Neuronal stem cell (in vitro differentiated cells): ENCODE measurements around the gene P3H1.
"Not testable (repeated sequence)": the region's sequence is repeated elsewhere in the genome, so short reads cannot be mapped to it uniquely, and the experiment has no call there.

ENCODE experiments used
- DNase-seq: peaks from one replicate; pipeline ENCODE4 v3.0.0-alpha.2; 2013; ENCODE audit warnings: low spot score
- H2AFZ ChIP-seq: one replicate; pipeline ENCODE4 v1.6.1; 2013; ENCODE audit warnings: mild to moderate bottlenecking, low read length, inconsistent platforms
- H2AK5ac ChIP-seq: 2 replicates; pipeline ENCODE4 v1.6.1; 2013; ENCODE audit warnings: low read depth, mild to moderate bottlenecking, inconsistent platforms, low read length, moderate library complexity, mixed read lengths
- H2BK120ac ChIP-seq: 2 replicates; pipeline ENCODE4 v1.6.1; 2013; ENCODE audit warnings: low read depth, mild to moderate bottlenecking, inconsistent platforms, low read length, moderate library complexity, mixed read lengths
- H2BK12ac ChIP-seq: one replicate; pipeline ENCODE4 v1.6.1; 2013; ENCODE audit warnings: low read length, inconsistent platforms
- H2BK15ac ChIP-seq: 2 replicates; pipeline ENCODE4 v1.6.1; 2013; ENCODE audit warnings: mild to moderate bottlenecking, low read length, inconsistent platforms, mixed read lengths
- H2BK5ac ChIP-seq: one replicate; pipeline ENCODE4 v1.6.1; 2013; ENCODE audit warnings: inconsistent platforms, mild to moderate bottlenecking, low read length, moderate library complexity
- H3K14ac ChIP-seq: one replicate; pipeline ENCODE4 v1.6.1; 2013; ENCODE audit warnings: low read length, inconsistent platforms
- H3K18ac ChIP-seq: 2 replicates; pipeline ENCODE4 v1.6.1; 2013; ENCODE audit warnings: low read length, inconsistent platforms
- H3K23ac ChIP-seq: 2 replicates; pipeline ENCODE4 v1.6.1; 2013; ENCODE audit warnings: low read depth, mild to moderate bottlenecking, mixed read lengths, low read length, inconsistent platforms; ENCODE audit not compliant: poor library complexity
- H3K27ac ChIP-seq: replicated peaks from 3 replicates; pipeline ENCODE4 v1.5.1; 2013; ENCODE audit warnings: low read length, inconsistent platforms
- H3K27me3 ChIP-seq, 3 experiments: 2 replicates each; pipeline ENCODE4 v1.6.1; 2013; ENCODE audit warnings: low read length in 3 of 3, mild to moderate bottlenecking in 2 of 3, inconsistent platforms in 1 of 3, low read depth in 1 of 3, mixed read lengths in 1 of 3, moderate library complexity in 1 of 3; ENCODE audit not compliant: control insufficient read depth in 3 of 3, insufficient read depth in 3 of 3
- H3K36me3 ChIP-seq, 2 donors: replicated peaks in 1 of 2; 2 replicates each; pipeline ENCODE4 v1.6.1; 2013; ENCODE audit warnings: low read length in 2 of 2; ENCODE audit not compliant: control insufficient read depth in 2 of 2, insufficient read depth in 2 of 2
- H3K4ac ChIP-seq: 2 replicates; pipeline ENCODE4 v1.6.1; 2013; ENCODE audit warnings: inconsistent platforms, mild to moderate bottlenecking, low read length, moderate library complexity
- H3K4me1 ChIP-seq, 2 donors: 1 replicate in 1 of 2; 2 replicates in 1 of 2; pipeline ENCODE4 v1.6.1; 2013; ENCODE audit warnings: low read length in 2 of 2, low read depth in 1 of 2; ENCODE audit not compliant: control insufficient read depth in 2 of 2, insufficient read depth in 1 of 2
- H3K4me2 ChIP-seq: one replicate; pipeline ENCODE4 v1.6.1; 2013; ENCODE audit warnings: mild to moderate bottlenecking, low read length, inconsistent platforms; ENCODE audit not compliant: insufficient read depth, poor library complexity, severe bottlenecking
- H3K4me3 ChIP-seq, 2 donors: 2 replicates each; pipeline ENCODE4 v1.5.1; 2013; ENCODE audit warnings: low read length in 2 of 2, mild to moderate bottlenecking in 2 of 2, inconsistent platforms in 1 of 2, moderate library complexity in 1 of 2
- H3K79me1 ChIP-seq: one replicate; pipeline ENCODE4 v1.6.1; 2013; ENCODE audit warnings: low read depth, mild to moderate bottlenecking, inconsistent platforms, low read length, moderate library complexity
- H3K9ac ChIP-seq: one replicate; pipeline ENCODE4 v1.6.1; 2013; ENCODE audit warnings: mild to moderate bottlenecking, low read depth, low read length, inconsistent platforms; ENCODE audit not compliant: poor library complexity
- H3K9me3 ChIP-seq, 2 donors: replicated peaks in 1 of 2; 2 replicates each; pipeline versions ENCODE3 to v1.6.1; 2013; ENCODE audit warnings: low read length in 2 of 2, mild to moderate bottlenecking in 2 of 2, inconsistent platforms in 1 of 2, low read depth in 1 of 2, mixed read lengths in 1 of 2, moderate library complexity in 1 of 2; ENCODE audit not compliant: control insufficient read depth in 2 of 2, insufficient read depth in 1 of 2
- H4K8ac ChIP-seq: one replicate; pipeline ENCODE4 v1.6.1; 2013; ENCODE audit warnings: low read depth, mild to moderate bottlenecking, inconsistent platforms, low read length, moderate library complexity
- H4K91ac ChIP-seq: one replicate; pipeline ENCODE4 v1.6.1; 2013; ENCODE audit warnings: low read length, low read depth, mild to moderate bottlenecking, inconsistent platforms; ENCODE audit not compliant: poor library complexity
- WGBS, 2 donors: extraction: QIAGEN DNeasy Blood & Tissue Kit; methylation state at CpG; one replicate each; pipeline ENCODE4 v1.1.7; 2013; ENCODE audit warnings: missing lambda C conversion rate in 2 of 2, mixed read lengths in 1 of 2; ENCODE audit not compliant: insufficient read length in 2 of 2, insufficient replicate concordance in 1 of 2; ENCODE audit errors: extremely low coverage in 2 of 2; 5-methylcytosine and 5-hydroxymethylcytosine counted together

P3H1 gene

GRCh38 chr1:42756956-42757891 lies 9.6 kb downstream of the P3H1 start:
- Histone ChIP-seq H4K91ac (no peak overlapping the region), H2AFZ (peak overlapping the region; percentile 55), H3K27ac (no peak overlapping the region), H3K27me3 (no peaks in the 10 kb centered on the region), H2BK15ac (no peak overlapping the region), H3K4me1 (no peaks in the 10 kb centered on the region), H3K36me3 (peaks cover 49 to 92% of the 10 kb centered on the region in 2 donors), H2BK12ac (no peak overlapping the region), H3K4me2 (no peak overlapping the region), H4K8ac (no peak overlapping the region), H2BK120ac (no peak overlapping the region), H3K14ac (no peak overlapping the region), H3K4me3 (no peak overlapping the region), H2BK5ac (no peak overlapping the region), H2AK5ac (no peak overlapping the region), H3K23ac (no peak overlapping the region), H3K79me1 (no peaks in the 10 kb centered on the region), H3K9me3 (peaks cover 3 to 5% of the 10 kb centered on the region in 2 donors), H3K9ac (no peak overlapping the region), H3K4ac (no peak overlapping the region), H3K18ac (no peak overlapping the region)
- DNase-seq, result peak; percentile 43
- no CpG with 5 or more reads among the region's 17 CpGs for WGBS, 2 donors

DNA sequence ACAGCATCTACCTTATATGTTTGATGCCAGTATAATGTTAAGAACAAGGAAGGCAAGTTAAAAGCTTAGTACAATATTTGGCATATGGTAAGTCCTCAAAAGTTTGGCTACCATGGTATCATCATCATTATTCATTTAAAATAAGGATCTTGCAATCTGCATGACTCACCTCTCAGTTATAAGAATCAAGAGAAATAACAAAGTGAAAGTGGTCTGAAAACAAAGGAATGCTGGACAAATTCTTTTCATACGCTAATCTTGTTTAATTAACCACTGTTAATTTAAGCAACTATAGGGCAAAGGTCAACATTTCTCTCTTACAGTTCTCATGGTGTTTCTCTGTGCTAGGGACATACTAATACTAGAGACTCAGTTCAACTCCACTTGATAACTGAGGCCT lies 13.8 kb downstream of the P3H1 start:
- Histone ChIP-seq H2BK15ac (no peak overlapping the region), H3K4ac (no peak overlapping the region), H2AFZ (no peak overlapping the region), H4K8ac (no peak overlapping the region), H2BK5ac (no peak overlapping the region), H3K79me1 (no peaks in the 10 kb centered on the region), H3K9me3 (peaks cover 11 to 12% of the 10 kb centered on the region in 2 donors), H4K91ac (no peak overlapping the region), H3K14ac (no peak overlapping the region), H3K9ac (no peak overlapping the region), H2AK5ac (no peak overlapping the region), H3K4me1 (no peaks in the 10 kb centered on the region), H3K18ac (no peak overlapping the region), H3K23ac (no peak overlapping the region), H3K4me3 (no peak overlapping the region), H3K27me3 (no peaks in the 10 kb centered on the region), H3K4me2 (no peak overlapping the region), H3K27ac (no peak overlapping the region), H2BK12ac (no peak overlapping the region), H2BK120ac (no peak overlapping the region), H3K36me3 (peaks cover 66 to 88% of the 10 kb centered on the region in 2 donors)
- DNase-seq, result no peak
- no CpG with 5 or more reads among the region's 1 CpG for WGBS, 2 donors

DNA sequence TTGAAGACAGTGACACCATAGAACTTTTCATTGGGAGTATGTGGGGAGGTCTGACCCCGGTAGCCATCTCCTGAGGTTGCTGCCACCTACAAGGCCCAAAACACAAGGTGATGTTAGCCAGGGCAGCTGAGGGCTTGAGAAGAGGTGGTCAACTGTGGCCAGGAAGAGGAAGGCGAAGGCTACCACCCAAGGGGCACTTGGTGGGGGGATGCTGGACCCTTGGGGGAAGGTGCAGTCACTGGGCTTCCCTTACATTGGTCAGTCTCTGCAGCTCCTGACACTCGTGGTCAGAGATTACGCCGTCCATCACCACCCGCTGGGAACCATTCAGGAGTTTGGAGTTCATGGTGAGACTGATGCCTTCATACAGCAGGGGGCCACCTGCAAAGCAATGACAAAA lies 14.5 kb downstream of the P3H1 start:
- no CpG with 5 or more reads among the region's 6 CpGs for WGBS, 2 donors
- no peak overlapping the region for H2AFZ ChIP-seq

DNA sequence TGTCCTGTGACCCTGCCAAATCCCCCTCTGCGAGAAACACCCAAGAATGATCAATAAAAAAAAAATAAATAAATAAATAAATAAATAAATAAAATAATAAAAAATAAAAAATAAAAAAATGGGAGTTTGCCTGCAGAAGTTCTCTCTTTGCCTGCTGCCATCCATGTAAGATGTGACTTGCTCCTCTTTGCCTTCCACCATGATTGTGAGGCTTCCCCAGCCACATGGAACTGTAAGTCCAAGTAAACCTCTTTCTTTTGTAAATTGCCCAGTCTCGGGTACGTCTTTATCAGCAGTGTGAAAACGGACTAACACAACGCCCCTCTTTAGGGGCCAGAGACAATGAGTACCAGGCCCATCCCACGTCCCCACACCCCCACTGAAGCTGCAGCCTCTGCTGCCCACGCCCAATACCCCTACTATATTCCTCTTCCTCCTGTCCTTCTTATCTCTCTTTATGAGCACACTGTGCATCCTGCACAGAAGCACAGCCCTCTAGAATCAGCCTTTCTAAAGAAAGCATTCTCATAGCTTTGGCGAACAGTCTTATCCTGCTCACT lies 15.2 kb downstream of the P3H1 start:
- not testable (repeated sequence) for H2AFZ ChIP-seq, H4K91ac ChIP-seq, H3K4me3 ChIP-seq, H2BK5ac ChIP-seq, H3K79me1 ChIP-seq, H4K8ac ChIP-seq, H3K23ac ChIP-seq, H3K4me2 ChIP-seq, H3K14ac ChIP-seq, H3K18ac ChIP-seq, H3K9ac ChIP-seq, H2BK120ac ChIP-seq, H2BK12ac ChIP-seq, H3K4me1 ChIP-seq, H3K27me3 ChIP-seq, H3K27ac ChIP-seq, DNase-seq, H2AK5ac ChIP-seq, H3K4ac ChIP-seq, H2BK15ac ChIP-seq
- H3K9me3 ChIP-seq, result peaks cover 11 to 12% of the 10 kb centered on the region in 2 donors
- no CpG with 5 or more reads among the region's 8 CpGs for WGBS, 2 donors
- peaks cover 68 to 88% of the 10 kb centered on the region in 2 donors for H3K36me3 ChIP-seq

More for the DNA sequence above, 14.5 kb downstream of the P3H1 start:
- Histone ChIP-seq H4K8ac (no peak overlapping the region), H3K4me1 (no peaks in the 10 kb centered on the region), H2BK15ac (no peak overlapping the region), H4K91ac (no peak overlapping the region), H3K4ac (no peak overlapping the region), H2BK12ac (no peak overlapping the region), H2AK5ac (no peak overlapping the region), H3K27ac (no peak overlapping the region), H3K27me3 (no peaks in the 10 kb centered on the region), H3K9me3 (peaks cover 11 to 12% of the 10 kb centered on the region in 2 donors), H3K23ac (no peak overlapping the region), H3K14ac (no peak overlapping the region), H2BK120ac (no peak overlapping the region), H3K18ac (no peak overlapping the region), H3K4me2 (no peak overlapping the region), H3K4me3 (no peak overlapping the region), H3K9ac (no peak overlapping the region), H3K79me1 (no peaks in the 10 kb centered on the region), H2BK5ac (no peak overlapping the region), H3K36me3 (peaks cover 65 to 88% of the 10 kb centered on the region in 2 donors)
- DNase-seq, result no peak
